NCI-H1417 treated with DMSO at 0.1 percent for 48 hours (cell line): ENCODE data around the gene GPHA2.
"Not testable (repeated sequence)": the region's sequence is repeated elsewhere in the genome, so short reads cannot be mapped to it uniquely, and the experiment has no call there.

Experiments
- DNase-seq: peaks from one replicate; lab custom pipeline; 2025; lab: John Stamatoyannopoulos, UW

The GPHA2 gene, protein sequence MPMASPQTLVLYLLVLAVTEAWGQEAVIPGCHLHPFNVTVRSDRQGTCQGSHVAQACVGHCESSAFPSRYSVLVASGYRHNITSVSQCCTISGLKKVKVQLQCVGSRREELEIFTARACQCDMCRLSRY

GRCh38 chr11:64935359-64936081, at the start of gene GPHA2:
Gene GPHA2, minus strand, starts transcription at chr11:64935893. Its CDS starts 433 bp downstream, at chr11:64935460.
- no peak for DNase-seq

DNA sequence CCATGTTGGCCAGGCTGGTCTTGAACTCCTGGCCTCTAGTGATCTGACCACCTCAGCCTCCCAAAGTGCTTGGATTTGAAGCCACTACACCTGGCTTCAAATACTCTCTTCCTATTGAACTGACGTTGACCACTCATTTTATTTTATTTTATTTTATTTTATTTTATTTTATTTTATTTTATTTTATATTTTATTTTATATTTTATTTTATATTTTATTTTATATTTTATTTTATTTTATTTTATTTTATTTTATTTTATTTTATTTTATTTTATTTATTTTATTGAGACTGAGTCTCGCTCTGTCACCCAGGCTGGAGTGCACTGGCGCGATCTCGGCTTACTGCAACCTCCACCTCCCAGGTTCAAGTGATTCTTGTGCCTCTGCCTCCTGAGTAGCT, 47.6 kb upstream of the GPHA2 start:
- DNase-seq = not testable (repeated sequence)

GRCh38 chr11:64976651-64977050, 41.0 kb upstream of the GPHA2 start:
- DNase-seq = no peak

DNA sequence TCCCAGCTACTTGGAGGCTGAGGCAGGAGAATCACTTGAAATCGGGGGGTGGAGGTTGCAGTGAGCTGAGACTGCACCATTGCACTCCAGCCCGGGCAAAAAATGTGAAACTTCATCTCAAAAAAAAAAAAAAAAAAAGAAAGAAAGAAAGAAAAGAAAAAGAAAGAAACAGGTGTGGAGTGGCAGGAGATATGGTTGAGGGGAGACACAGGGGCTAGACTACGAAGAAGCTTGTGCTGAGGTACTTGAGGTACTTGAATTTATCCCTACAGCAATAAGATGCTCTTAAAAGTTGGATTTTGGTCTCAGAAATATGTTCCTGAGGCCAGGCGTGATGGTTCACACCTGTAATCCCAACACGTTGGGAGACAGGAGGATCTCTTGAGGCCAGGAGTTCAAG, 38.4 kb upstream of the GPHA2 start:
- no peak for DNase-seq

DNA sequence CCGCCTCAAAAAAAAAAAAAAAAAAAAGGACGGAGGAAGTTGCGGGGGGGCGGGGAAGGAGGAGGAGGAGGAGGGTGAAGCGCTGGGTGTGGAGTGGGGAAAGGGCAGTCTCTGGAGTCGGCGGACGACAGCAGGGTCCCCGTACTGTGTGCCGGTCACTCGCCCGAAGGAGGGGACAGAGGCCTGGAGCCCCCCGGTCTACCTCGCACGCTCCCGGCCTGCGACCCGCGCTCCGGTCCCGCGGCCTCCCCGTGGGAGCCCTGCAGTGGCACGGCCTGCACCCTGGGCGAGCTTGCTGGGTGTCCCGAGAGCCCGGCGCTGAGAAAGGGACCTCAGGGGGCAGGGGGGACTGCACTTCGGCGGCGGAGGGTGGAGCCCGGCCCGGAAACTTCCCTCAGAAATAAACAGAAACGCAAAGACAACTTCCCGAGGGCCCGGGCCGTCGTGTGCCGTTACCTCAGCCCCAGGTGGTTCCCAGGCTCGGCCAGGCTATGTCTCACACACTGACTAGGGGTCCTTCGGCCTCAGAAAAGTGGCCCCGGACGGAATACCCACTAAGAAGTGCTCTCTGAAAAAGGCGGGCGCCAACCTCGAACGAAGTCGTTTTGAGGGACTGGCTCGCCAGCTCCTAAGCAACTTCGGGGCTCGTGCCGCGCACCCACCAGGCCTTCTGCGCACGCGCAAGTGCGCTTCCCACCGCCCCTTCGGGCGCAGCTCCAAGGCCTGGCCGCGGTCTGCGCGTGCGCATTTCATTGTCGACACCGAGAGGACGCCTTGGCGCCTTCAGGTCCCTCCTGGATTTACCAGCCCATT, 35.9 kb upstream of the GPHA2 start, which contains the start of gene MAJIN:
MAJIN (minus strand) TSS at position 688 of the 813 bp plus-strand sequence. CDS start 12,703 bp downstream, outside the sequence.
- DNase-seq = no peak

GRCh38 chr11:64970731-64971151, 35.0 kb upstream of the GPHA2 start:
- DNase-seq = no peak

DNA sequence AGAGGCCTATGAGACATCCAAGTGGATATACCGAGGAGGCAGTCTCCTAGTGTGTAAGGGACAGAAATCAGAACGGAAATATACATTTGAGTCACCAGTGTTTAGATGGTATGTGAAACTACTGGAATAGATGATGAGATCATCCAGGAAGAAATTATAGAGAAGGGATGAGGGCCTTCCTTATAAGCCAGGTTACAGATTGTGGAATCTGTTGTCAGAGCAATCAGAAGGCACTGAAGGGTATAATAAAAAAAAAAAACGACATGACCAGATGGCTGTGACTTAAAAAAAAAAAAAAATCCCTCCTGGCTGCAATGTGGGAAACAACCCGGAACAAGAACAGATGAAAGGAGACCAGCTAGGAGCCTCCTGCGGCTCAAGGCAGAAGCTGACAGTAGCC, 33.5 kb upstream of the GPHA2 start:
- DNase-seq = no peak

DNA sequence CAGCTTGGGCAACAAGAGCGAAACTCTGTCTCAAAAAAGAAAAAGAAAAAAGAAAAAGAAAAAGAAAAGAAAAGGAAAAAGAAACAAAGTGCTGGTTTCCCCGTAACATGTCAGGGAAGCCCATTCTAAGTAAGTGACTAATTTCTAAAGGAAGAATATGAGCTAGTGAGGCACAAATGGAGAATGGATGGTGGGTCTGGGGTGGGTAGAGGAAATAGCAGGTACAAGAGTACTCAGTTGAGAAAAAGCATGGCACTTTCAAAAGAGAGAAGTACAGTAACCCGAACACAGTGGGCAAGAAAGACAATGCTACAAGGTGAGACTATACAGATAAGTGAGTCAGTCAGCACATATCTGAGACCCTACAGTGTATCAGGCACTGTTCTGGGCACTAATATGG, 31.7 kb upstream of the GPHA2 start:
- no peak for DNase-seq

- DNase-seq = no peak
Observed at GRCh38 chr11:64963072-64963631, 27.5 kb upstream of the GPHA2 start.

DNA sequence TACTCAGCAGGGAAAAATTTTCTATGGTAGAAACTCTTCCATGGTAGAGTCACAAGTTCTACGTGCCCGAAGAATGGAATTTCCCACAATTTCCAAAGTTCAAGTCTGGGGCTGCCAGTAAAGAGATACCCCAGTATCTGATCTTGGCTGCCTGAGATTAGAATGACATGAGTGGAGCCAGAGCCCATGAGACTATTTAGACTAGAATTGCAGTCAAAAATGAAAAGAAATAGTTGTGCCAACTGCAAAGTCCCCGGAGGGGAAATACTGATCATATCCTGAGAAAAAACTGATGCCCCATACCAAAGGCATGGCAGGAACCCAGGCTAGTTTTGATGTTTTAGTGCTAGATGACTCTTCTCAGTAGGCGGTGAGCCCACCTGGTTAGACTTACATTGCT, 25.0 kb upstream of the GPHA2 start:
- DNase-seq = no peak

DNA sequence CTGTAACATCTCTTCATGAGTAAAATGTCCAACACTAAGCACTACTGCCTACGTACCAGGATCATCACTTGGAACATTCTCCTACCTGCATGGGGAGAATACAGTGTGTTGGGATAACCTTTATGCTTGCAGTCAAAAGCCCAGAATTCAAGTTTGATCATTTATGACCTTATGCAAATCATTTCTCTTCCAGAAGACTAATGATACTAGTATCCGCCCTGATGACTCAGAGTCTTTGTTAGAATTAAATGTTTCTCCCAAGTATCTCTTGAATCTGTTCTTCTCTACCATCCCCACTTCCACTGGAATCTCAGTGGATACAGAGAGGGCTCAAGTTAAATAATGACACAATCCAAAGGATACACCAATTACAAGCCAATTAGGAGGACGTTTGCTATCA, 23.8 kb upstream of the GPHA2 start:
- no peak for DNase-seq

DNA sequence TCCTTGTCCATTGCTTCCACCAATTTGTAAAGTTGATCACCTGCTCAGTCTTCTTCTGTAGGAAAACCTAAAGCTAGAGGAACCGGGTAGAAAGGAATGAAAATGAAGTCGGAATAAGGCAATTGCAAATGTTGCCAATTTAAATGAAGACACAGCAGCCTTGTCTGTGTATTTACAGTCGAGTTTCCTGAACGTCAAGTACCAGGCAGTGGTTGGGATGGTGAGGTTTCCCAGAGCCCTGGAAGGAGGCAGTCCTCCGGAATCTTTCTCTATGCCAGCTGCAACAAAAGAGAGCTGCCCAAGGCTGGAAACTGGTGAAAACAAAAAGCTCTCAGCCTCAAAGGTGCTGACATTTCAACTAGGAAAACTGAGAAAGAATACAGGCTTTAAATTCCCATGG, 18.5 kb upstream of the GPHA2 start:
- DNase-seq = no peak

GRCh38 chr11:64951529-64951928, 15.8 kb upstream of the GPHA2 start:
- DNase-seq = no peak

GRCh38 chr11:64947208-64947814, 11.6 kb upstream of the GPHA2 start:
- DNase-seq = no peak

DNA sequence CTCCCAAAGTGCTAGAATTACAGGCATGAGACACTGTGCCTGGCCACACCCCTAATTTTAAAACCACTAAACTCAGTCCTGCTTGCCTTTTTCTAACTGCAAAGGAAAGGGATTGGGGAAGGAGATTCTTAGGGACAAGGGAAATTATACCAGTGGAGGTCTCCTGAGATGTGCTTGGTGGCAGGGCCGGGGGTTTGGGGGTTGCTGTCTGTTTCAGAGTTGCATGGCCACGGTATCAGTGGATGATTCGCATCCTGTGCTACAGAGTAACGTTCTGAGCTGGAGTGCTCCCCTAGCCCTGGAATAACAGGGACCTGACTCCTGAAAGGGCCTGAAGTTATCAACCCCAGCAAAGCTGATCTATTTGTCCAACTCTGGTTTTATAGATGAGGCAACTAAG, 846 bp upstream of the GPHA2 start:
- no peak for DNase-seq

DNA sequence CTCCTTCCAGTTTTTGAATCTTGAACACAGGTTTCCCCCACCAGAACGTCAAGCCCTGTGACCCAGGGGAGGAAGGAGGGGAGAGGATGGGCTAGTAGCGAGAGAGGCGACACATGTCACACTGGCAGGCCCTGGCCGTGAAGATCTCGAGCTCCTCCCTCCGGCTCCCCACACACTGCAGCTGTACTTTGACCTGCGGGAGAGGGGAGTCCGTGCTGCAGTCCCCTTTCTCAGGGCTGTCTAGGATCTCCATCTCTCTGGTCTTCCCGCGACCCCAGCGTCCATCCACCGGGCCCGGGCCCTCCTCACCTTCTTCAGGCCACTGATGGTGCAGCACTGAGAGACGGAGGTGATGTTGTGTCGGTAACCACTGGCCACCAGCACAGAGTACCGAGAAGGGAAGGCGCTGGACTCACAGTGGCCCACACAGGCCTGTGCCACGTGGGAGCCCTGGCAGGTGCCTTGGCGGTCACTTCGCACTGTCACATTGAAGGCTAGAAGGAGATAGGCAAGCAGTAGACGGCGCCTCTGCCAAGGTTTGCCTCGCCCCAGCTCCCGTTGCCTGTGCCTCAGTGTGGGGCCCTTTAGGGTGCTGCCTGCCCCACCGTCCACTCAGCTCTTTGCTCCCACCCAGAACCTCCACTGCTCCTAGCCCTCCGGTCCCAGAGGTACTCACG, 873 bp downstream of the GPHA2 start:
- no peak for DNase-seq

- no peak for DNase-seq
Observed at GRCh38 chr11:64933935-64934681, 1.6 kb downstream of the GPHA2 start.

GRCh38 chr11:64933213-64933934, 2.3 kb downstream of the GPHA2 start:
- no peak for DNase-seq

GRCh38 chr11:64932324-64932723, 3.4 kb downstream of the GPHA2 start:
- no peak for DNase-seq

DNA sequence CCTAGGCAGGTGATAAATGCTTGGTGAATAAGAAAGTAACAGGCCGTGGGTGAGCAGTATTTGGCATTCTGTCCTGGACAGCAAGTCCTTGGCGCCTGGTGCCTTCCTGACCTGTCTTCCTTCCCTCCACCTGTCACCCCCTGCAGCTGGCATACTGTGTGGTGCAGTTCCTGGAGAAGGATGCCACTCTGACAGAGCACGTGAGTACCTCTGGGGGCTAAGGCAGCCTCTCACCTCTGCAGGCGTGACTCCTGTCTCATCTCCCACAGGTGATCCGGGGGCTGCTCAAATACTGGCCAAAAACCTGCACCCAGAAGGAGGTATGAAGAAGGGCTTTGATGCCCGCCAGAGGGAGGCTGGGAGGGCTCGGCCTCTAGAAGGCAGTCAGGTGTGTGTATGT, 4.4 kb downstream of the GPHA2 start:
- no peak for DNase-seq
